DMS53 treated with DMSO at 0.1 percent for 48 hours (cell line): ENCODE results near the gene PSMD3.

ENCODE experiments used
- DNase-seq: peaks from one replicate; lab custom pipeline; 2025; ENCODE audit not compliant: unreplicated experiment; lab: John Stamatoyannopoulos, UW

The PSMD3 gene

GRCh38 chr17:39960524-39961041 lies 20.0 kb upstream of the PSMD3 start:
- DNase-seq, result peak; percentile 74

- peak; percentile 43 for DNase-seq
Observed at GRCh38 chr17:39962642-39963220, 17.9 kb upstream of the PSMD3 start, which contains the start of gene GSDMA. Gene GSDMA, plus strand, starts transcription at chr17:39963004. Its CDS starts 2,684 bp downstream, at chr17:39965688.

- peak; percentile 84 for DNase-seq
Observed at GRCh38 chr17:39963829-39964228, 16.8 kb upstream of the PSMD3 start.

GRCh38 chr17:39965017-39965699 lies 15.4 kb upstream of the PSMD3 start:
- DNase-seq, result no peak

- DNase-seq, result no peak
Observed at GRCh38 chr17:39966771-39967170, 13.8 kb upstream of the PSMD3 start.

- DNase-seq, result no peak
Observed at GRCh38 chr17:39968761-39969160, 11.8 kb upstream of the PSMD3 start.

- no peak for DNase-seq
Observed at GRCh38 chr17:39969375-39969774, 11.2 kb upstream of the PSMD3 start.

- DNase-seq, result no peak
Observed at GRCh38 chr17:39970157-39970692, 10.4 kb upstream of the PSMD3 start.

GRCh38 chr17:39971076-39971603 lies 9.5 kb upstream of the PSMD3 start:
- DNase-seq, result no peak

- no peak for DNase-seq
Observed at GRCh38 chr17:39972271-39972670, 8.3 kb upstream of the PSMD3 start.

GRCh38 chr17:39973496-39973895 lies 7.1 kb upstream of the PSMD3 start:
- no peak for DNase-seq

GRCh38 chr17:39974433-39974832 lies 6.2 kb upstream of the PSMD3 start:
- no peak for DNase-seq

- no peak for DNase-seq
Observed at GRCh38 chr17:39975801-39976200, 4.8 kb upstream of the PSMD3 start.

- no peak for DNase-seq
Observed at GRCh38 chr17:39979016-39979670, 1.5 kb upstream of the PSMD3 start.

- DNase-seq, result no peak
Observed at GRCh38 chr17:39979893-39980350, 685 bp upstream of the PSMD3 start.

GRCh38 chr17:39981207-39981741 lies 667 bp downstream of the PSMD3 start:
- no peak for DNase-seq

GRCh38 chr17:39981766-39982375 lies 1.3 kb downstream of the PSMD3 start:
- no peak for DNase-seq

- no peak for DNase-seq
Observed at GRCh38 chr17:39988206-39988810, 7.7 kb downstream of the PSMD3 start.

- no peak for DNase-seq
Observed at GRCh38 chr17:39994448-39994847, 13.8 kb downstream of the PSMD3 start.

- DNase-seq, result no peak
Observed at GRCh38 chr17:39995438-39995837, 14.8 kb downstream of the PSMD3 start.
